ENCODE data around the gene GABBR2.

GABBR2 gene

DNA sequence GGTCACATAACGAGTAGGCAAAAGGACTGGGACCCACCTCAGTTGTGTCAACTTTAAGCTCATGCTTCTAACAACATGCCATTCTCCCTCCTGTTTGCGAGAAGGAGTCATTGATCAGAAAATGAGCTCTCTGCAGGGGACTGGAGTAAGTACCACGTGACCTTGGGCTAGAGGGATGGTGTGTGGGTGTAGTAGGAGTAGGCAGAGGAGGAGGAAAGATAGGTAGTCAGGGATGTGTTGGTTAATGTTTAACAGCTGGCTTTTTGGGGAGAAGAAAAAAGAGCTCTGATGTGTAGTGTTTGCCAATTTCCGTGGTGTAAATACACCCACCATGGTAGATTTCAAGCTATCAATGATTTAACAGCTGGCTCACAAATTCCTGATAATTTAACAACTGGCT lies 293.0 kb downstream of the GABBR2 start:
- Mint-ChIP-seq H3K4me3 (no peak overlapping the region), H3K36me3 (ENCODE audit: low read depth) (no peaks in the 10 kb centered on the region), H3K27ac (no peak overlapping the region), H3K9me3 (no peaks in the 10 kb centered on the region), H3K27me3 (peaks cover 19% of the 10 kb centered on the region), H3K4me1 (no peaks in the 10 kb centered on the region)
- DNase-seq (no peak), ATAC-seq (no peak)

GRCh38 chr9:98413084-98413483 lies 295.7 kb downstream of the GABBR2 start:
- Mint-ChIP-seq H3K4me3 (no peak overlapping the region), H3K9me3 (no peaks in the 10 kb centered on the region), H3K27me3 (peaks cover 23% of the 10 kb centered on the region), H3K4me1 (no peaks in the 10 kb centered on the region), H3K36me3 (ENCODE audit: low read depth) (no peaks in the 10 kb centered on the region), H3K27ac (no peak overlapping the region)
- ATAC-seq (no peak), DNase-seq (no peak)

DNA sequence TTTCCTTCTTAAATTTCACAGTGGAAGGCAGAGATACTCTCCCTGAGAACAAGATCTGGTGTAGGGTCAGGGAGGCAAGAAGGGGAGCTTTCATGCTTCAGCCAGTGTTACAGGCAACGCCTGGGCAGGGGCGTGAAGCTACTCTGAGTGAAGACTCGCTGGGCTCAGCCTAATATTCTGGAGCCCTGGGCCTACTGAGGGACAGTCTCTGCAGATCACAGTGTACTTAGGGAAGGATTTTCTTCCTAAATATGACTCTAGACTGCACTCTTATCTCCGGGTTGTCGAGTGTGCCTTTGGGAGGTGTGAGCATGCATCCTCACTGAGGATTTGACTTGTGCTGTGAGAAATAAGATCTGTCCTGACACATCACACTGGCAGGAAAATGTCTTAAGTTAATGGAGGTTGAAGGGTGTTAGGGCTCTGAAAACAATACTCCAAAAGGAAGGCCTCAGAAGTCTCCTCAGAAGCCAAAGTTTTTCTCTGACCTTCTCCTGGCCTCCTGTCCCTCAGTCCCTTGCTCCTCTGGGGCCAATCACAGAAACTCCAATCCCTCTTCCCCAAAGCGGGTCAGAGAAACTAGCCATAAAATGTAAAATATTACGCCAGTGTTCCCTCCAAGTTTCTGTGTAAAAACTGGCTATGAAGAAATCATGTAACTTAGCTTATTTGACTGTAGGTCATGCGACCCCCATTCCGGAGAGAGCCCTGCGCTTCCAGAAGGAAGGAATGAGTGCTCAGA lies 296.5 kb downstream of the GABBR2 start:
- Mint-ChIP-seq H3K27me3 (peaks cover 18% of the 10 kb centered on the region), H3K4me1 (no peaks in the 10 kb centered on the region), H3K27ac (no peak overlapping the region), H3K4me3 (no peak overlapping the region), H3K9me3 (no peaks in the 10 kb centered on the region), H3K36me3 (ENCODE audit: low read depth) (no peaks in the 10 kb centered on the region)
- ATAC-seq = no peak
- no peak for DNase-seq

- Mint-ChIP-seq H3K4me1 (no peaks in the 10 kb centered on the region), H3K9me3 (no peaks in the 10 kb centered on the region), H3K27ac (no peak overlapping the region), H3K4me3 (no peak overlapping the region), H3K27me3 (peaks cover 12% of the 10 kb centered on the region), H3K36me3 (ENCODE audit: low read depth) (no peaks in the 10 kb centered on the region)
- DNase-seq (no peak), ATAC-seq (no peak)
These were observed 298.5 kb downstream of the GABBR2 start for GRCh38 chr9:98410185-98410697.

- no peaks in the 10 kb centered on the region for H3K9me3 Mint-ChIP-seq
- no peak for ATAC-seq
These were observed 299.0 kb downstream of the GABBR2 start for GRCh38 chr9:98409719-98410118.

DNA sequence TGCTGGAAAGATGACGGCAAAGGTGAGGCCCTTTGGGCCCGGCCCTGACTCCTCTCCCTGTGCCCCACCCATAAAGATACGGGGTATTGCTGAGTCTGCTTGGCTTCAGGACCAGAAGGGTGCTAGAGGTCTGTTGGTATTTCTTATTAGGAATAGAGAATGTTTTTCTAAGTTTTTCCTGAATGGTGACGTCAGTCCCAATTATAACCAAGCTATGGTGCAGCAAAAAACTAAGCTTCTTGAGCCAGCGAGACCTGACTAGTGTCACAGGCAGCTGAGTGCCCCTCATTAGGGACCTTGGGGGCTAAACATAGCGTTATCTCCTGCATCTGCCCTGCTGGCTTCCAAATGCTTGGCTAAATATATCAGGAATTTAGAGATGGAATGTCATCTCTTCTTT lies 302.3 kb downstream of the GABBR2 start:
- no peak for ATAC-seq
- Mint-ChIP-seq H3K4me1 (no peaks in the 10 kb centered on the region), H3K9me3 (no peaks in the 10 kb centered on the region), H3K27me3 (peaks cover 6% of the 10 kb centered on the region), H3K36me3 (ENCODE audit: low read depth) (no peaks in the 10 kb centered on the region), H3K27ac (no peak overlapping the region), H3K4me3 (no peak overlapping the region)
- DNase-seq = no peak

More at GRCh38 chr9:98409719-98410118, 299.0 kb downstream of the GABBR2 start:
- no peak for DNase-seq
- H3K4me3 Mint-ChIP-seq = no peak overlapping the region
- H3K27me3 Mint-ChIP-seq = peaks cover 12% of the 10 kb centered on the region
- H3K27ac Mint-ChIP-seq = no peak overlapping the region
- H3K4me1 Mint-ChIP-seq = no peaks in the 10 kb centered on the region
- H3K36me3 Mint-ChIP-seq (ENCODE audit: low read depth) = no peaks in the 10 kb centered on the region

- Mint-ChIP-seq H3K27ac (no peak overlapping the region), H3K4me1 (no peaks in the 10 kb centered on the region), H3K9me3 (no peaks in the 10 kb centered on the region), H3K4me3 (no peak overlapping the region), H3K27me3 (peaks cover 5% of the 10 kb centered on the region), H3K36me3 (ENCODE audit: low read depth) (no peaks in the 10 kb centered on the region)
- ATAC-seq (no peak), DNase-seq (no peak)
These were observed 304.5 kb downstream of the GABBR2 start for GRCh38 chr9:98404237-98404636.

DNA sequence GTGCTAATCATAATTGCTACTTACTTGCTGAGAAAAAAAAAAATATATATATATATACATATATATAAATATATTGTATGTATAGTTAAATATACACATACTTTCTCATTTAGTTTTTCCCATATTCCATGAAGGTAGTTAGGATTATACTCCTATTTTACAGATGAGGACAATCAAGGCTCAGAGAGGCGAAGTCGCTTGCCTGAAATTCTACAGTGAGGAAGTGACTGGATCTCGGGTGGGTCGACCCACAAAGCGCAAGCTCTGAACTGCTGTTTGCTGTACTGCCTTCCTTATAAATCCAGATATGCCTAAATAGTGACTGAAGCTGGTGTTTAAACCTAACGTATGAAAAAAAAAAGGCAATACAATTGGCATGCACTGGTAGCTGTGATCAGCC lies 305.0 kb downstream of the GABBR2 start:
- no peak overlapping the region for H3K27ac Mint-ChIP-seq
- ATAC-seq (no peak), DNase-seq (no peak)
- H3K4me1 Mint-ChIP-seq = no peaks in the 10 kb centered on the region
- no peaks in the 10 kb centered on the region for H3K9me3 Mint-ChIP-seq
- H3K27me3 Mint-ChIP-seq = peaks cover under 1% of the 10 kb centered on the region
- no peaks in the 10 kb centered on the region for H3K36me3 Mint-ChIP-seq (ENCODE audit: low read depth)
- no peak overlapping the region for H3K4me3 Mint-ChIP-seq

DNA sequence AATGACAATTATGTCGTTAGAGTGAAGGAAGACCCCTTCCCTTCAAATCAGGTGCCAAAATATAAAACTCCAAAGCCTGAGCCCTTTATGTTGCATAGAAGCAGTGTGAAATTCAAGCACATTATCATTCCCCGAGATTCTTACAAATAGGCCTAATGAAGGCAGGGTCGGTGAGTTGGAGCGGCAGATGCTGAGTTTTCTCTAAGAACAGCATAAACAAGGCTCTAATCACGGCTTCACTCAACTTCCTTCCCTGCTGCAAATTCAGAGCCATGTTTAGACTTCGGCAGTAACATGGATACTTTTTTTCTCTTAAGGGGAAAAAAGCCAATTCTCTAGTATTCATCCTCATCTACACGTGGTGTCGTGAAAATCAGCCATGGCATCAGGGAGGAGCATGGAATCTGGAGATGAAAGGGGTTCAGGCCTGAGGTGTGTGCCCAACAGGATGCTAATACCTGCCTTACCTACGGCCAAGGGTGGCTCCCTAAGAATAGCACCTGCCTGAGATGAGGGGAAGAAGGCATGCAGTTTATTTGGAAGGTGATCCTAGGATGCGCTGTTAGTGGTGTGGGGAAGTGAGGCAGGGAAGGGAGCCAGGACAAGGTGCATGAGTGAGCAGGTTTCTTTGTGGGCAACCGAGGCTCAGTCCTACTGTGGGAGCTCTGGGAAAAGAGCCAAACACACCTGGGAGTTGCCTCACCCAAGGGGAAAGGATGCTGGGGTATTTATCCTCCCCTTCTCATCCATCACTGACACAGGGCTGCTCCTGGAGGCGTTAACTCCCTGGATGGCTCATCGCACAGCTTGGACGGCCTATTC lies 306.5 kb downstream of the GABBR2 start:
- H3K4me3 Mint-ChIP-seq = no peak overlapping the region
- no peak for DNase-seq
- H3K36me3 Mint-ChIP-seq (ENCODE audit: low read depth) = no peaks in the 10 kb centered on the region
- no peaks in the 10 kb centered on the region for H3K4me1 Mint-ChIP-seq
- H3K27me3 Mint-ChIP-seq = peaks cover 8% of the 10 kb centered on the region
- ATAC-seq = no peak
- no peaks in the 10 kb centered on the region for H3K9me3 Mint-ChIP-seq
- H3K27ac Mint-ChIP-seq = no peak overlapping the region

GRCh38 chr9:98401140-98402018 lies 307.4 kb downstream of the GABBR2 start:
- no peak for DNase-seq
- Mint-ChIP-seq H3K4me3 (no peak overlapping the region), H3K9me3 (no peaks in the 10 kb centered on the region), H3K4me1 (no peaks in the 10 kb centered on the region), H3K27ac (no peak overlapping the region), H3K36me3 (ENCODE audit: low read depth) (no peaks in the 10 kb centered on the region), H3K27me3 (peaks cover 9% of the 10 kb centered on the region)
- no peak for ATAC-seq

- no peaks in the 10 kb centered on the region for H3K4me1 Mint-ChIP-seq
- H3K27me3 Mint-ChIP-seq = peaks cover 12% of the 10 kb centered on the region
- no peak overlapping the region for H3K4me3 Mint-ChIP-seq
- ATAC-seq (no peak), DNase-seq (no peak)
- no peaks in the 10 kb centered on the region for H3K9me3 Mint-ChIP-seq
- H3K27ac Mint-ChIP-seq = no peak overlapping the region
- no peaks in the 10 kb centered on the region for H3K36me3 Mint-ChIP-seq (ENCODE audit: low read depth)
These were observed 308.6 kb downstream of the GABBR2 start for GRCh38 chr9:98399950-98400683.

GRCh38 chr9:98396656-98397055 lies 312.1 kb downstream of the GABBR2 start:
- Mint-ChIP-seq H3K4me3 (no peak overlapping the region), H3K27ac (no peak overlapping the region), H3K4me1 (peaks cover 6% of the 10 kb centered on the region), H3K36me3 (ENCODE audit: low read depth) (no peaks in the 10 kb centered on the region), H3K27me3 (peaks cover 15% of the 10 kb centered on the region), H3K9me3 (peaks cover 7% of the 10 kb centered on the region)
- DNase-seq (no peak), ATAC-seq (no peak)

DNA sequence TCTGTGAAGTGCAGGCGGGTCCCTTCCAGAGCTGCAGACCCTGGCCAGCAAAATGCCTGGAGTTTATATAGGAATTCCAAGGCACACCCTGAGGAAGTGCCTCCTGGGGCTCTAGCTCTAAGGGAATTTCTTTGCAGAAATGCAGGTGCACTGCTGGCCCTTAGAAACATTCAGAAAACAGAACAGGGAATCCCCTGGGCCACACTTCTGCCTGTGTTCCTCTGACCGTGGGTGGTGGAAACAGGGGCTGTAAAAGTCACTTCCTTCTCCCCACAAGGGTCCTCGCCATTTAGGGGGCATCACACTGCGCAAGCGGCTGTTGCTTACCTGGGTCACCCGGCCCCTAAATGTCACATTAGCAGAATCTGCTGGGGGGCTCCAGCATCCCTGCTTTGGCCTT lies 312.5 kb downstream of the GABBR2 start:
- H3K9me3 Mint-ChIP-seq = peaks cover 7% of the 10 kb centered on the region
- DNase-seq (no peak), ATAC-seq (no peak)
- H3K27ac Mint-ChIP-seq = no peak overlapping the region
- H3K36me3 Mint-ChIP-seq (ENCODE audit: low read depth) = no peaks in the 10 kb centered on the region
- peaks cover 10% of the 10 kb centered on the region for H3K4me1 Mint-ChIP-seq
- peaks cover 15% of the 10 kb centered on the region for H3K27me3 Mint-ChIP-seq
- no peak overlapping the region for H3K4me3 Mint-ChIP-seq

DNA sequence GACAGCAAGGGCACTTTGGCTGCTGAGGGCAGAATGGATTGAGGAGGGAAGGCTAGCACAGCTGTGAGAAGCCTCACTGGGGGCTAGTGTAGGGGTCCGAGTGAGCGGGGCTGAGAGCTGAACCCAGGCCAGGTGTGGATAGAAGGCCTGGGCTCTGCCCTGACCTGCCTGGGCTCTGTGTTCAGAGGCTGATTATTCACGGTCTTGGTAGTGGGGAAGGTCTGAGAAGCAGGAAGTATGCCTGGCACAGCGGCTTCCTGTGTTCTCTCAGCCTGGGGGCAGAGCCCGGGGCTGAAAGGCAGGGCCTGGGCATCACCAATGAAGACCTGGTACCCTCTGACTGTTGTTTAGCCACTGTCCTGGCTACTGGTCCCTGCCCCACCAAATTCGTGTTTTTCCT lies 316.9 kb downstream of the GABBR2 start:
- peak overlapping the region; percentile 24 for H3K27ac Mint-ChIP-seq
- no peak overlapping the region for H3K4me3 Mint-ChIP-seq
- ATAC-seq (no peak), DNase-seq (no peak)
- H3K36me3 Mint-ChIP-seq (ENCODE audit: low read depth) = no peaks in the 10 kb centered on the region
- peaks cover 7% of the 10 kb centered on the region for H3K9me3 Mint-ChIP-seq
- H3K27me3 Mint-ChIP-seq = peaks cover 7% of the 10 kb centered on the region
- H3K4me1 Mint-ChIP-seq = peaks cover 10% of the 10 kb centered on the region

Data from activated naive CD8-positive, alpha-beta T cell treated with anti-CD3 and anti-CD28 coated beads, Interleukin-2, amount 50 U/mL, for 24 hours (primary cell).